Measurements from ENCODE around the gene PLA2G6. TPM values are rescaled to one million over a fixed set of nuclear protein-coding genes. Genes with fewer than 3 reads are reported as not detected.

The PLA2G6 gene
- total and polyA plus RNA-seq, 2 of the 13 experiments (the other 11 are each of a cell fraction or from before 2014, with no cell fraction given): 4.8 to 11.5 TPM

DNA sequence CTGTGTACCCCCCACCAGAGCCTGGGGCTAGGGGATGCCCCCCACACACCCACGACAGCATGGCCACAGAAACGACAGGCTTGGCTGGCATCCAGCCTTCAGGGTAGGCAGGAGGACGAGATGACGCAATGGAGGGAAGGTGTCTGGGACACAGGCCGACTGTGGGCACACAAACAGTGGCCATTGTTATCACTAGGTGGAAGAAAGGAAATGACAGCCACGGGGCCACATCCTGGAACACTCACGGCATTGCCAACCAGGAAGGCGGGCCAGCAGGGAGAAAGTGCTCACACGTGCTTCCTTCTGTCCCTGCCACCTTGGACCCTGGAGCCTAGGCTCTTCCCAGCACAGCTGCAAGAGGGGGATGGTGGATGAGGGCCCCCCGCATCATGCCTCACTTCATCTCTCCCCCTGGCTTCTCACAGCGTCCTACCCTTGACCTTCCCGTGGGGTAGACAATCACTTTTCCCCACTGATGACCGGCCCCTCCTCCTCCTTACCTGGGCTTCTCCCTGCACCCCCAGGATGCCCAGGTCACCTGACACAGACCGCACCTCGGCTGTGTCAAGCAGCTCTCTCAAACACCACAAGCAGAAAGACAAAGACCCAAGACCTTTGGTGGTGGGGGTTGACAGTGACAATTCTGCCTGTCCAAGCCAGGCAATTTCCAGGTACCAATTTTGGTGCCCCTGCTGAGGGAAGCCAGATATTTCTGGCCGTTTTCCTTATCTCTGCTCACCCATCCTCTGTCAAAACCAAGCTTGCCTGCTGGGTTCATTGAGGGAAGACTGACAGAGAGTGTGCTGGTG lies 8.6 kb downstream of the PLA2G6 start:
- POLR2A ChIA-PET: interaction anchor here (2.5 kb wide), 1 partner anchor 8 kb away, joined by 7 read pairs; the partner anchor contains the start of gene PLA2G6
- H3K79me2 ChIP-seq (ENCODE audit: insufficient read depth, low read length): no peaks in the 10 kb centered on the region
- no TSS peak for BruUV-seq (replicated peaks)
- TF ChIP-seq ZNF264 (CRISPR knock-in tag; IDR thresholded peaks at IDR 0.05) (no peak), KLF12 (CRISPR knock-in tag; IDR thresholded peaks at IDR 0.05; ENCODE audit: borderline replicate concordance) (no peak), GPN1 (CRISPR knock-in tag; IDR thresholded peaks at IDR 0.05; ENCODE audit: borderline replicate concordance) (no peak), JUND (CRISPR knock-in tag; IDR thresholded peaks at IDR 0.05) (peak; percentile 60), NAIF1 (CRISPR knock-in tag; IDR thresholded peaks at IDR 0.05; ENCODE audit: borderline replicate concordance) (no peak), TCF7 (IDR thresholded peaks at IDR 0.05; ENCODE audit: low read depth) (no peak), ATM (IDR thresholded peaks at IDR 0.05; ENCODE audit: borderline replicate concordance) (no peak), ZNF251 (CRISPR knock-in tag; IDR thresholded peaks at IDR 0.05) (no peak), NCOA2 (CRISPR knock-in tag; IDR thresholded peaks at IDR 0.05) (no peak), ZNF12 (CRISPR knock-in tag; IDR thresholded peaks at IDR 0.05) (0 out of 2 replicates have a peak, but pooled peaks have one; percentile 43), ZNF296 (CRISPR knock-in tag; conservative IDR thresholded peaks at IDR 0.05) (no peak), ONECUT2 (CRISPR knock-in tag; IDR thresholded peaks at IDR 0.05) (no peak), ZFP1 (CRISPR knock-in tag; IDR thresholded peaks at IDR 0.05) (no peak), FOXA1 (IDR thresholded peaks at IDR 0.05) (no peak), FOXA1 (CRISPR knock-in tag; IDR thresholded peaks at IDR 0.05) (no peak), ZNF367 (CRISPR knock-in tag; IDR thresholded peaks at IDR 0.05; ENCODE audit: borderline replicate concordance) (no peak), HOXA9 (CRISPR knock-in tag; IDR thresholded peaks at IDR 0.05; ENCODE audit: borderline replicate concordance) (no peak), HHEX (CRISPR knock-in tag; IDR thresholded peaks at IDR 0.05) (no peak), HNRNPUL1 (IDR thresholded peaks at IDR 0.05; ENCODE audit: low read depth, low read length) (no peak), ZNF230 (CRISPR knock-in tag; IDR thresholded peaks at IDR 0.05) (no peak)
- TF ChIP-seq, protein P1, sequence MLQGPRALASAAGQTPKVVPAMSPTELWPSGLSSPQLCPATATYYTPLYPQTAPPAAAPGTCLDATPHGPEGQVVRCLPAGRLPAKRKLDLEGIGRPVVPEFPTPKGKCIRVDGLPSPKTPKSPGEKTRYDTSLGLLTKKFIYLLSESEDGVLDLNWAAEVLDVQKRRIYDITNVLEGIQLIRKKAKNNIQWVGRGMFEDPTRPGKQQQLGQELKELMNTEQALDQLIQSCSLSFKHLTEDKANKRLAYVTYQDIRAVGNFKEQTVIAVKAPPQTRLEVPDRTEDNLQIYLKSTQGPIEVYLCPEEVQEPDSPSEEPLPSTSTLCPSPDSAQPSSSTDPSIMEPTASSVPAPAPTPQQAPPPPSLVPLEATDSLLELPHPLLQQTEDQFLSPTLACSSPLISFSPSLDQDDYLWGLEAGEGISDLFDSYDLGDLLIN (CRISPR knock-in tag; IDR thresholded peaks at IDR 0.05; ENCODE audit: borderline replicate concordance): no peak
- TF ChIP-seq, protein P2, sequence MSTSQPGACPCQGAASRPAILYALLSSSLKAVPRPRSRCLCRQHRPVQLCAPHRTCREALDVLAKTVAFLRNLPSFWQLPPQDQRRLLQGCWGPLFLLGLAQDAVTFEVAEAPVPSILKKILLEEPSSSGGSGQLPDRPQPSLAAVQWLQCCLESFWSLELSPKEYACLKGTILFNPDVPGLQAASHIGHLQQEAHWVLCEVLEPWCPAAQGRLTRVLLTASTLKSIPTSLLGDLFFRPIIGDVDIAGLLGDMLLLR (CRISPR knock-in tag; IDR thresholded peaks at IDR 0.05): 0 out of 2 replicates have a peak, but pooled peaks have one; percentile 29
- TF ChIP-seq, protein P3, sequence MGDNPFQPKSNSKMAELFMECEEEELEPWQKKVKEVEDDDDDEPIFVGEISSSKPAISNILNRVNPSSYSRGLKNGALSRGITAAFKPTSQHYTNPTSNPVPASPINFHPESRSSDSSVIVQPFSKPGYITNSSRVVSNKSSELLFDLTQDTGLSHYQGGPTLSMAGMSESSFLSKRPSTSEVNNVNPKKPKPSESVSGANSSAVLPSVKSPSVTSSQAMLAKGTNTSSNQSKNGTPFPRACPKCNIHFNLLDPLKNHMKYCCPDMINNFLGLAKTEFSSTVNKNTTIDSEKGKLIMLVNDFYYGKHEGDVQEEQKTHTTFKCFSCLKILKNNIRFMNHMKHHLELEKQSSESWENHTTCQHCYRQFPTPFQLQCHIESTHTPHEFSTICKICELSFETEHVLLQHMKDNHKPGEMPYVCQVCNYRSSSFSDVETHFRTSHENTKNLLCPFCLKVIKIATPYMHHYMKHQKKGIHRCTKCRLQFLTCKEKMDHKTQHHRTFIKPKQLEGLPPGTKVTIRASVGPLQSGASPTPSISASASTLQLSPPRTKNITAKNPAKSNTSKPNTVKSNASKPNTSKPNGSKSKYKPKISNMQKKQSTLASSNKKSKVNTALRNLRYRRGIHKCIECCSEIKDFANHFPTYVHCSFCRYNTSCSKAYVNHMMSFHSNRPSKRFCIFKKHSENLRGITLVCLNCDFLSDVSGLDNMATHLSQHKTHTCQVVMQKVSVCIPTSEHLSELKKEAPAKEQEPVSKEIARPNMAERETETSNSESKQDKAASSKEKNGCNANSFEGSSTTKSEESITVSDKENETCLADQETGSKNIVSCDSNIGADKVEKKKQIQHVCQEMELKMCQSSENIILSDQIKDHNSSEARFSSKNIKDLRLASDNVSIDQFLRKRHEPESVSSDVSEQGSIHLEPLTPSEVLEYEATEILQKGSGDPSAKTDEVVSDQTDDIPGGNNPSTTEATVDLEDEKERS (CRISPR knock-in tag; IDR thresholded peaks at IDR 0.05): no peak

More for the DNA sequence above, 8.6 kb downstream of the PLA2G6 start:
- Histone ChIP-seq H3K4me2 (ENCODE audit: low read depth, low read length) (peak overlapping the region; percentile 28), H3K9ac (ENCODE audit: insufficient read depth, low read depth, low read length) (peak overlapping the region; percentile 14; the same call in 1 of the 2 replicates), H3K27ac (ENCODE audit: extremely low read length, insufficient read depth, low read length) (no peak overlapping the region), H3K36me3 (replicated peaks in 1 of 2; ENCODE audit: control insufficient read depth in 1 of 2, insufficient read depth in 2 of 2, low read length in 2 of 2) (no peaks in the 10 kb centered on the region; a peak in 1 of 5 replicates), H4K20me1 (ENCODE audit: insufficient read depth, low read length) (no peaks in the 10 kb centered on the region), H2AFZ (ENCODE audit: low read length) (no peak overlapping the region), H3K4me1 (ENCODE audit: insufficient read depth, low read length) (peaks cover 40% of the 10 kb centered on the region), H3K4me3 (replicated peaks in 1 of 3; ENCODE audit: insufficient read depth in 1 of 3, low read depth in 2 of 3, low read length in 3 of 3) (no peak overlapping the region), H3K9me3 (ENCODE audit: low read length) (no peaks in the 10 kb centered on the region), H3K27me3 (ENCODE audit: control insufficient read depth in 1 of 2, insufficient read depth in 2 of 2, low read length in 2 of 2) (no peaks in the 10 kb centered on the region)
- peak; percentile 21; the same call in 1 of the 3 replicates for ATAC-seq
- CTCF ChIA-PET (ENCODE audit: low intra/inter-chr PET ratio, low total read pairs): no interaction called here
- intact Hi-C loops (cut with micrococcal nuclease; ENCODE audit: unreplicated experiment) (no loop called here), in situ Hi-C loops (cut with HindIII; ENCODE audit: extremely low pct_ligation_motif_present, low pct_unique_long_range_greater_than_20kb) (no loop called here)
- FAIRE-seq: peak; percentile 47
- WGBS (ENCODE audit: low lambda C conversion rate): 38% methylated on average over 14 of the region's 16 CpGs
- DNase-seq (ENCODE audit: low spot score): peak; percentile 66
